NCI-H1694 (cell line): ENCODE data around the gene CTNNA1.

Experiments
- DNase-seq: peaks from one replicate; lab custom pipeline; 2025; lab: John Stamatoyannopoulos, UW

CTNNA1 gene

DNA sequence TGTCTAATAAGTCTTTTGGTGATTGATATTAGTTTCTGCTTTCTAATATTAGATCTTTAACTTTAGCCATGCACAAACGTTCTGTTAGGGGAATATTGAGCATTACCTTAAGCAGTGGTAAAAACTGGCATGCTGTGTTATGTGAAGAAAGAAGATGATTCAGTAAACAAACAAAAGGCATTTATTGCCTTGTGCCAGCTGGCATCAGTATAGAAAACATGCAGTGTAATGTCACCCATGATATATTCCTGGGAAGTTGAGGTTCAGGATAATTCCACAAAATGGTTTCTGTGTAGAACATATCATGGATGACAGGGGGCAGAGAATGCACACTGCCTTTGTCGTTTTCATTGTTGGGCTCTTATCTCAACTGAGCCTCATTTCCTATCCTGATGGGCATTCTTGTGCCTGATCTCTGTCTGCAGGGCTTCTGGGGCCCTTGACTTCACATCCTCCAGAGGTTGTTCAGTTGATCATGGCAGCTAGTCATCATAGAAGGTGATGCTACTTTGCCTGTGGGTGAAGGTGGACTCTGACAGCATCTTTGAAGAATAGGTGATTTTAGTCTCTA, 97.7 kb downstream of the CTNNA1 start:
- DNase-seq, result no peak

DNA sequence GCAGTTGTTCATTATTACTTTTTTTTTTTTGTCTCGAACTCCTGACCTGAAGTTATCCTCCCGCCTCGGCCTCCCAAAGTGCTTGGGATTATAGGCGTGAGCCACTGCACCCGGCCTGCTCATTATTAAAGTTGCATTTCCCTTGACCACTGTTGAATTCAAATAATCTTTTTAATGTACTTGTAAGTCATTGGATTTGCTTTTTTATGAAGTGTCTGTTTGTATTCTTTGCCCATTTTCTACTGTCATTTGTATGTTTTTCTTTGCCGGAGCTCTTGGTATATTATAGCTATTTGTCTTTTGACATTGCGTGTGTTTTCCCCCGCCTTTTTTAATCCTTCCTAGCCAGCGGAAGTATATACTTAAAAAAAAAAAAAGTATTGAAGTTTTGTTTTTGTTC, 99.9 kb downstream of the CTNNA1 start:
- no peak for DNase-seq

DNA sequence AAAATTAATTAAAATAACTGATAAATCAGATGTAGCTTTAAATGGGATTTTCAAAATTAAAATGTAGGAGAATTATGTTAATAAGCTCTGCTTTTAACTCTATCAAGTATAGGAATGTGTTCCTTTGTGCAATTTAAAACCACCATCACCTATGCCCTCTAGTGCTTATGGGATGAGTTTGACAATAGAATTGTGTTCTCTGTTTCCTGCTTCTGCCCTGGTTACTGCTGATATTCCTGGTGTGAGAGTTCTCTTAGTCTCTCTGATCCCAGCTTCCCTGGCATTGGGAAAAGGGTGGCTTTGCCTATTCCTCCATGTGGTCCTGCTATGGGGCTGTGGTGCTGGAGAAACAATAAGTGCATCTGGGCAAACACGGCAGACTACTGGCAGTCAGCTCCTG, 113.8 kb downstream of the CTNNA1 start:
- no peak for DNase-seq

DNA sequence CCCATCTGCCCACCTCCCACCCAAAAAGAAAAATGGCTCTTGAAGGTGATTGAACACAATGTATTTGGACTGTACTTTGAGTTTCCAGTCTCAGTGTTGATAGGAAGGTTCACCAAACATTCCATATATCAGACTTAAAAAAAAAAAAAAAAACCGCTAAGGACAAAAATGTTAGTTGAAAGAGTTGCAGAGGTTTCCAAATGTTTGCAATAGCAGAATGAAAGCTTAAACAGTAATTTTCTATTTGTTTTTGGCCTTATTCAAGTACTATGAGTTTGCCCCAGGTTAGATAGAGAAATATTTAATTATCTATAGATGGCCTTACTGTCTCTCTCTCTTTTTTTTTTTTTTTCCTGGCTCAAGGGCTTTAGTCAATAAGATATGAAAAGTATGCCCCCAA, 115.8 kb downstream of the CTNNA1 start:
- DNase-seq, result no peak

DNA sequence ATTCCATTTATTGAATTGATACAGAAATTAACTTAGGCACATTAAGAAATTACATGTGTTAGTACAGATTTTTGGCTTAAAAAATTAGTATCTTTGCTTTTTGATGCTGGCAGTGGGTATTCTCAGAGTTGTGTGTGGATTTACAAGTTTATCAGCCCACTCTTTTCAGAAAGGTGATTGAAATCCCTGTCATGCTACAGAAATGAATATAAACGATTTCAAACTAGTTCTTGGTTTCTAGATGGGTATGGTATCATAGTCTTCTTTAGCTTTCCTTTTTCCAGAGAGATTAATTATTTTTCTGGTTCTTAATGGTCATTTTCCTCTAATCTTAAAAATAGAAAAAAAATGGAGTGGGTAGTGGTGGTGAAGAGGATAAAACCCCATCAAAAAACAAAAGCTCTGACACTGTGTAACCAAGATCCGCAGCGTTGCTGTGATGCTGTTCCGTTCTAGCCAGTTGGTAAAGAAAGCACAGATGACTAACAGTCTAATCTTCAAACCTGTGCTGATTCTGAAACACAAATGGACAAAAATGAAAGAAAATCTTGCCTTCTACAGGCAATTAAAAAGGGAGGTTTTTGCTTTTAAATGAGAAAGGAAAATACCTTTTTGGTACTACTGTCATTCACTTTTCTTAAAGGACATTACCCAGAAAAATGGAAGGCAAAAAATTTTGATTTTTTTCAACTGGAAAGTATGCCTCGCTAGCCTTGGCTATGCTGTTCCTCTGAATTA, 116.7 kb downstream of the CTNNA1 start:
- no peak for DNase-seq

DNA sequence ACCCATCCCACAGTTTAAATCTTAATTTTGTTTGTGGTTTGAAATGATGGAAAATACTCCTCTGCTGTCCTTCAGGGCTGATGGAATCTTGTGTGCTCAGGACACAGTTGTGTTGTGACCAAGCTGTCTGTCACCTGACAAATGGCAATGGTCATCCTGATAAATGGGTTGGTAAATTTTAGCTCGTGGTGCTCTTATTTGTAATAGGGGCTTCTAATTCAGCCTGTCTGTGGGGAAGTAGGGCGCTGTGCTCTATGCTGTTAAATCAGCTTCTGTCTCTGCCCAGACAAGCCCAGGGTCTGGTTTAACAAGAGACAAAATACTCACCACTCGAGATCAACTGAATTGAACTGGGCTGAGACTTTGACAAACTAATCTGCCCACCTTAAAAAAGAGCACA, 117.4 kb downstream of the CTNNA1 start:
- peak; percentile 3 for DNase-seq

DNA sequence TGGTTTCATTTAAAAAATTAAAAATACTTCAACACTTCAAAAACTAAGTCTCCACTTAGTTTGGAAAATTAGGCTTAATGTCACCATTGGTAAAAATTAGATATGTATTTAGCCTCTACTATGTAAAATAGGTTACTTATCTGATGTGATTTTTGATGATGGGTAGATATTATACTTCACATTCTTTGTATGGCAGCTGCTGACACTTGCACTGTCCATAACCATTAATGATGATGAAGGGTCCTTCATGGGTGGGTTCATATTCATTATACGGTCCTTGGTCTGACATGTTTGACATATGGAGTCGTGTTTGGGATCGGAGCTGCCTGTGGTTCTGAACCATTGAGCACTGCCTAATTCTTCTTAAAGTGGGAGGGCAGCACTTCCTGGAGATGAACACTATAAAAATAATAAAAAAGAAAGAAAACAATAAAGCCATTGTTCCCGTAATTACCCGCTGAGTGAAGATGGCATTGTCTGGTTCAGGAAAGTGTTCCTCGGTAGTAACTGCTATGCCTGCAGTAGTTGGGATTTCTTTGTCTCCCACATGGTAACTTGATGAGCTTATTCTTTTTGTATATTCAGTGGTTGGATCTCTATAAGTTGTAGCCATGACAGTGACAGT, 119.7 kb downstream of the CTNNA1 start:
- DNase-seq, result no peak

DNA sequence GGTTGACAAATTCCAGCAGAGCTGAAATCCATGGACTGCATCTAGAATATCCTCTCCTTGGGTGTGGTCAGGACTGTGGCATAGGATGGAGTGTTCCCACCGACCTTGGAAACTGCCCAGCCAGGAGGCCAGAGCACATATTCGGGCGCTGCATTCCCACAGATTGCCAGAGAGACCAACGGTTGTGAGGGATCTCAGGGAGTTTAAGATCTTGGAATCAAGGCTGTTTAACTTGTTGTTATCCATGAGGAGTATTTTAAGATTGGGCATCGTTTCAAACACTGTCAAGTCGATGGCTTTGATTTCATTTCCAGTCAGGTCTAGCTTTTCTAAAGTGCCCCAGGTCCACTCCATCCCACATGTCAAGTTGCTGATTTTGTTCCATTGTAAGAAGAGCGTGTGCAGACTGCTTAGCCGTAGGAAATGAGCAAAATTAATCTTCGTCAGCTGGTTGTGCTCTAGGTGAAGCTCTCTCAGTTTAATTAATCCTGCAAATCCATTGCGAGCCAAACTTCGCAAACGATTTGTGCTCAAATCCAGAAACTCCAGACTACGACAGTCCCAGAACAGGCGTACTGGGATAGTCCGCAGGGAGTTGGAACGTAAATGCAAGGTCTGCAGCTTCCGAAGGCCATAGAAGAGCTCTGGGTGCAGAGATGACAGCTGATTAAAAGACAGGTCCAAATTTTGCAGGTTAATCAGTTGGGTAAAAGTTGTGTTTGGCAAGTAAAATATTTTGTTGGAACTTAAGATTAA, 120.4 kb downstream of the CTNNA1 start:
- no peak for DNase-seq

DNA sequence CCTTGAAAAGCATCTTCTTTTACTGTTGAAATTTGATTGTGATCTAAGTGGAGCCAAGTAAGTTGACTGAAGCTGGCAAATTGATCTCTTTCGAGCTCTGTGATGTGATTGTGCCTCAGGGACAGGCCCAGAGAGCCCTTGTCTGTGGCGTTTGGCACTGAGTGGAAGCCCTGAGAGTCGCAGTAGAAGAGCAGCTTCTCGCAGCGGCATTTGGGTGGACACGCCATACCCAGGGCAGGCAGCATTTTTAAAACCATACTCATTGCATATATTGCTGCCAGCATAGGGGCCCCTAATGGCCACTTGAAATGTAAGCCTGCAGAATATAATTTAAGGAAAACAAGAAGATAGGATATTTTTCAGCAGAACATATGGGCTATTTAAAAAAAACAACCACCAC, 121.0 kb downstream of the CTNNA1 start:
- DNase-seq, result no peak

DNA sequence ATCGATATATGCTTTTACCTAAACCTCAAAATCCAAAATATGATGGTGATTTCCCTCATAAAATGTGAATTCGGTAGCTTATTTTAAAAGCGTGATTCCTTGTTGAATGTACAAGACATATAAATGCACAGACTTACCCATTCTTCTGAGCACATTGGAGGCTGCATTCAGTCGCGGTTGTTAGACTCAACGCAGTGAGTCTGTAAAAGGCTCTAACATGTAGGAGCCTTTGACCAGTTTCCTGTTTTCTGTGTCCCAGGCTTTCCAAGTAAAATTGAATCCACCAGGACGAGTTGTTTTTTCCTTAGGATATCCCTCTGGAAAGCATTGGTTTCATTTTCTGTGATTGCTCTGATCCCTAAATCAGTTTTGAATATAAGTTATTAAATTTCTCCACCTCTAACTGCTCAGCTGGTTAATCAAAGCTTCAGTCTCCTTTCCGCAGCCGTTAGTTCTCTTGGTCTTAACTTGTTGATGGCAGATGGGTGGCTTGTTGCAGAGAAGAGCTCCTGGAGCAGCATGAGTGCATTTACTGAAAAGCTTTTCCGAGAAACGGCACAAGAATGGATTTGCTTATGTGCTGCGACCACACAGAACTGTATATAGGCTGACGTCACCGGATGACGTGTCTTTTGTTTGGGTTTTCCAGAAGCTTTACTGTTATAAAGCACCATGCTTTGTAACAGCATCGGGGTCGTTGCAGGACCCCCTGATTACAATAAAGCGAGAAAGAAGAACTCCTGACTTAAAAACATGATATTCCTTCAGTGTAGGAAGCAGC, 121.7 kb downstream of the CTNNA1 start, which contains the start of gene LRRTM2:
Gene LRRTM2, minus strand, starts transcription at position 565 of the 781 bp plus-strand sequence. Its CDS starts 424 bp downstream, at position 141.
- no peak for DNase-seq

DNA sequence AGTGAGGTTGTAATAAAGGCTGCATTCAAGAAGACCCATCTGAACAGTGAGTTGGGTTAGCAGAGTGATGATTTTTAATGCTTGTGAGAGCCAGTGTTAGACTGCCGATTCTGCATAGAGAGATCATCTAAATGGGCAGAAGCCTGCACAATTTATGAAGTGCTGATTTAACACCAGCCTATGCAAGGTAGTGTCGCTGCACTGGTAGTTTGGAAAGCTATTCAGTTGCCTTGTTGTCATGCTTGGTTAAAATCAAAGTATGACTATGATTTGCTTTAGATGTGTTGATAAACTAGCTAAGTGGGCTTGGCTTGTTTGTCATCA, 122.3 kb downstream of the CTNNA1 start:
- no peak for DNase-seq

DNA sequence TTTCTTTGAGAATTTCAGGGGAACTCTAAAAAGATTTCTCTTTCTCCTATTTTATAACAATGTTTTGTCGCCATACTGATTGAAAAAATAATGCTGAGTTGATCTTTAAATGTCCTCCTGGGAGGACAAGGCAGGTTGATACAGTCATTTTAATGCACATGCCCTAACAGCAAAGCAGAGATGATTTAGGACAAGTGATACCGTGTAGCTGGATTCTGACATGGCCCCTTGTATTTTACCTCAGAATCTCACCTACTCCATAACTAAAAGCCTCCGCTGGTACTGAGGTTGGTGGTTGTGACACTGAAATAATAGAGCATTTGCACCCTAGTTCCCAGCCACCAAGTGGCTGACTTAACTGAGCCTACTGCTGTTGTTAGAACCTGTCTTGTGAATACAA, 122.7 kb downstream of the CTNNA1 start:
- no peak for DNase-seq

DNA sequence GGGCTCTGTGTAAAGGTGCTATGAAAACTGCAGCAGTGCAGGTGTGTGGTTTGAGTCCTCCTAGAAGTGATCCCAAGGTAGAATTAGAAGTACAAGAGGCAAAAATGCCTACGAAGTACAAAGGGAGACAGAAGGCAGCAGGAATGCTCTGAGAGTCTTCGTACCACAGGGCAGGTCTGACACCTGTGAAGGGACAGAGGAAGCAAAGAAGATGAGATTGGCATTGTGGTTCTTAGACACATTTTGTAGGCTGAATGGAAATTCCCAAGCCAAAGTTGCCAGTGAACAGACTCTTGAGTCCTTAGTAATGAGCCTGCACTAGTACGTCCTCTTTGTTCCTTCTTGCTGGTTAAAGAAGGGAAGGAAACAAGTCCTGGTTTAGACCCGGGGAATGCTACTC, 123.6 kb downstream of the CTNNA1 start:
- no peak for DNase-seq

DNA sequence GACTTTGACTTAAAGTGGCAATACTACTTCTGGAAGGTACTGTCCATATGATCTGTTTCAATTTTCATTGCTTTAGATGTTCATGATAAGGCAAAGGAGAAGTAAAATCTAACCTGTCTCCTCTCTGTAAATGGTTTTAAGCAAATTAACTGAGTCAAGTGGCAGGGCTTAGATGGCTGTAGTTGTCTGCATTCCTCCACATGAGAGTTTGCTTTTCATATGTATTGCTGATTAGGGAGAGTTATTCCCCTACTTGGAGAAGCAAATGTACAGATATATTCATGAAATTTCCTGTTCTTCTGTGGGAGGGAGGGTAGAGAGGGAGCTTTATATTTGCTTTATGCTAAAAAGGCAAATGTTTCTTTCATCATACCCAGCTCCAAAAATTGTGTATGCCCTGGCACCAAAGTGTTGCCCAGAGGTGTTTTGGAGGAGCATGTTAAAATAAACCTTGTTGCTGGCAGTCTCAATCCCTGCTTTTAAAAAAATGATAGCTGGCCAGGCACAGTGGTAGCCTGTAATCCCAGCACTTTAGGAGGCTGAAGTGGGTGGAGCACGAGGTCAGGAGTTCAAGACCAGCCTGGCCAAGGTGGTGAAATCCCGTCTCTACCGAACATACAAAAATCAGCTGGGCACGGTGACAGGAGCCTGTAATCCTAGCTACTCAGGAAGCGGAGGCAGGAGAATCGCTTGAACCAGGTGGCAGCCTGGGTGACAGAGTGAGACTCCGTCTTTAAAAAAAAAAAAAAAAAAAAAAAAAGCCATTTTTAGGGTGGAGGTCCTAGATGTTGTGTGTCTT, 125.4 kb downstream of the CTNNA1 start:
- DNase-seq, result no peak

DNA sequence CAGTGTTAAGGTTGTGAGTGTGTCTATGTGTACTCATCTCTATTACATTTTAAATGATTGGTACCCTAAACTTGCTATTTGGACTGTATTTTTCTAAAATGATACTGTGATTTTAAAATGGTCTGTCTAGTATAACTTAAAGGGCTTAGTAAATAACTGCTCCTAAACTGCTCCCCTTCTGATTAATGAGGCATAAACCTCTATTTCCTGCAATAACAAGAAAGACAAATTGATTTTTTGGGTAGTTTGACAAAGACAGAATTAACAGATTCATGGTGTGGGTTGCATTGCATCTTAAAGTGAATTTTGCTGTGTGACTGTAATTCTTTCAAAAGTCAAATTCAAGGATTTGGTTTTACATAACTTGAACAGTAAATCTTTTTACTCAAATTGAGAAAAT, 130.0 kb downstream of the CTNNA1 start:
- no peak for DNase-seq

DNA sequence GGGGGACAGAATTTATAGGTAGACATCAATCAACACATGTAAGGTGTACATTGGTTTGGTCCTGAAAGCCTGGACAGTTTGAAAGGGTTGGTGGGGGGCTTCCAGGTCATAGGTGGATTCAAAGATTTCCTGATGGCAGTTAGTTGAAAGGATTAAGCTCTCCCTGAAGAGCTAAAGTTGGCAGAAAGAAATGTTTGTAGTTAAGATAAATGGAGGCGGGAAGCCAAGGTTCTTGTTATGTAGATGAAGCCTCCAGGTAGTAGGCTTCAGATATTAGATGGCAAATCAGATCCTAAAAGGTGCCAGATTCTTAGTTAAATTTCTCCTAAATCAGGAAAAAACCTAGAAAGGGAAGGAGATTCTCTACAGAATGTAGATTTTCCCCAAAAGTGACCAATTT, 130.9 kb downstream of the CTNNA1 start:
- DNase-seq, result no peak

DNA sequence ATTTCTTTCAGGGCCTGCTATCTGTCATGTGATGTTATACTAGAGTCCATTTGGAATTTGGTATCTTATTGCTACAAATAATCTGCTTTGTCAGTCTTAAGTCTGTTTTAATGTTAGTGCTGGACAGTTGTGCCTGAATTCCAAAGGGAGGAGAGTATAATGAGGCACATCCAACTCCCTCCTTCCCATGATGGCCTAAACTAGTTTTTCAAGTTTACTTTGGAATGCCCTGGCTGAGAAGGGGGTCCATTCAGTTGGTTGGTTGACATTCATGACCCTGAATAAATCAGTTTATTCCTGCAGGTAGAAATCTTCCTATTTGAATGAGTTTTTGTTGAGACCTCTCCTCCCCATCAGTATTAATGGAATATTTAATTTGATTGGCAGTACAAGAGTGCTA, 131.3 kb downstream of the CTNNA1 start:
- no peak for DNase-seq

DNA sequence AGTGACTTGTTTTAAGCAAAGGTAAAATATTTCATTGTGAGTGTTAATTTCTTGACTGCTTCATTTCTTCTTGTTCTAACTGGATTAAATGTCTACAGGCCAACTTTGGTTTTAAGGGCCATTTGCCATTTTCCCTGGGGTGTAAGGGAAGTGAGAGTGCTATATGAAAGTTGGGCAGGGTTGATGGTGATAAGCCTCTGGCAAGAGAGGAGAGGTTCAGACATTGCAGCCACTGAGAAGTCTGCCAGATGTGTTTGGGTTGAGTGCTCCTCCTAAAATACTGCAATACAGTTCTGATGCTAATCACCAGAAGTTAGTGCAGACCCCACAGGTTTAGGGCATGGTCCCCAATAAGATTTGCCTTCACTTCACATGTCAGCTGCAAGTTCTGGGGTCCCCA, 136.8 kb downstream of the CTNNA1 start:
- DNase-seq, result no peak

DNA sequence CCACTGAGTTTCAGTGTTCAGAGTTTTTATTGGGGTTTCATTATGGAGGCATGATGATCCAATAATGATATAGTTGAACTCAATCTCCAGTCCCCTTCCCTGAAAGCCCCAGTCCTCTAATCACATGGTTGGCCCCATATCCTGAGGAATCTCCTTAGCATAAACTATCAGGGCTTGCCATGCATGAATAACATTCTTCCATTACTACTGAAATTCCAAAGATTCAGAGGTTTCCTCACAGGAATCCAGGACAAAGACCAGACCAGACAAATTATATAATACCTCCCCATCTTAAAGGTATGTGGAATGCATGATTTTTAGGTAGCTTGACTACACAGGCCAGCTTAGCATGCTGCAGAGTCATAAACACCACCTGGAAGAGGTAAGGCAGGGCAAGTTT, 137.4 kb downstream of the CTNNA1 start:
- DNase-seq, result no peak

DNA sequence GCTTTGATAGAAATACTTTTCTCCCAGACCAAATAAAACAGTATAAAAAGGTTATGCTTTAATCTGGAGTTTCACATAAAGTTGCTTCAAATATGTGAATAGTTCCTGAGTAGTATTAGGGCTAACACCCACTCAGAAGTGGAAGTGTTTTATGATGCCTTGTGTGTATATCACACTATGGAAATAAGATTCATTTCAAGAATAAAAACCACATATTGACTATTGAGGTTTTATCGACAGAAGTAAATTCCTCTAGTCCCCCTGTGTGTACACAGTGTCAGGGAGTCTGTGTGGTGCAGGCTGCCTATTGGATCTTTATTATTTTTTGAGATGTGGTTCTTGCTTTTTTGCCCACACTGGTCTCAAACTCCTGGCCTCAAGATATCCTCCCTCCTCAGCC, 142.7 kb downstream of the CTNNA1 start:
- DNase-seq, result no peak

DNA sequence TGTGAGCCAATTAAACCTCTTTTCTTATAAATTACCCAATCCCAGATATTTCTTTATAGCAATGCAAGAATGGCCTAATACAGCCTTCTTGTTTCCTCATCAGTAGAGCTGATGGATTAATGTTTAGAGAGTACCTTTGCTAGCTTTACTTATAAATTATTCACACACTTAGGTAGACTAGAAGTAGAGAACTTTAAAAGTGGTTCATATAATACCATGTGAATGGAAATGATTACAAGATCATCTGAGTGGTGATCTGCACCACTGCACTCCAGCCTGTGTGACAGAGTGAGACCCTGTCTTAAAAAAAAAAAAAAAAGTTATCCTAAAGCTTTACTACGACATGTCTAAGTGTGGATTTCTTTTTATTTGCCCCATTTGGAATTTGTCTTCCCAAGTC, 145.1 kb downstream of the CTNNA1 start:
- no peak for DNase-seq
